ENCODE results near the gene CASD1.

CASD1 gene

DNA sequence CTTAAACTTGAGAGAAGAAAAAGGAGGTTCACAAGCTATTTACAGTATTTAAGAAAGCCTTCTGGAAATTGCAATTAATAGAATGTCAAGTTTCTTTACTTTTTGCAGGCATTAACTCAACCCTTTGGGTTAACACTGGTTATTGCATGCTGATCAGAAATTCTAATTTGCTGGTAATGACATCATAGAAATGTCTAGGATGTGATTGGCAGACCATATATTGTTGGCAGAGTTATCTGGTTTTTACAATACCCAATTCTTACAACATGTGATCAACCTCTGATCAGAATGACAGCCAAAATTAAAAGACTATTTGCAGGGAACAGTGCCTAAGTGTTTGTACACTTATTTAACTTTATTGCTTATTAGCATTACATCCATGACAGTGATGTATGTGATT lies 1.6 kb upstream of the CASD1 start:
- Histone ChIP-seq H3K36me3 (ENCODE audit: control insufficient read depth, insufficient read depth, low read length) (no peaks in the 10 kb centered on the region), H3K27me3 (replicated peaks; ENCODE audit: control insufficient read depth, insufficient read depth, low read length) (no peaks in the 10 kb centered on the region), H3K4me3 (replicated peaks; ENCODE audit: low read depth, low read length) (no peak overlapping the region)
- DNase-seq (ENCODE audit: extremely low read depth, insufficient read length), result no peak
- TF ChIP-seq, protein P1, sequence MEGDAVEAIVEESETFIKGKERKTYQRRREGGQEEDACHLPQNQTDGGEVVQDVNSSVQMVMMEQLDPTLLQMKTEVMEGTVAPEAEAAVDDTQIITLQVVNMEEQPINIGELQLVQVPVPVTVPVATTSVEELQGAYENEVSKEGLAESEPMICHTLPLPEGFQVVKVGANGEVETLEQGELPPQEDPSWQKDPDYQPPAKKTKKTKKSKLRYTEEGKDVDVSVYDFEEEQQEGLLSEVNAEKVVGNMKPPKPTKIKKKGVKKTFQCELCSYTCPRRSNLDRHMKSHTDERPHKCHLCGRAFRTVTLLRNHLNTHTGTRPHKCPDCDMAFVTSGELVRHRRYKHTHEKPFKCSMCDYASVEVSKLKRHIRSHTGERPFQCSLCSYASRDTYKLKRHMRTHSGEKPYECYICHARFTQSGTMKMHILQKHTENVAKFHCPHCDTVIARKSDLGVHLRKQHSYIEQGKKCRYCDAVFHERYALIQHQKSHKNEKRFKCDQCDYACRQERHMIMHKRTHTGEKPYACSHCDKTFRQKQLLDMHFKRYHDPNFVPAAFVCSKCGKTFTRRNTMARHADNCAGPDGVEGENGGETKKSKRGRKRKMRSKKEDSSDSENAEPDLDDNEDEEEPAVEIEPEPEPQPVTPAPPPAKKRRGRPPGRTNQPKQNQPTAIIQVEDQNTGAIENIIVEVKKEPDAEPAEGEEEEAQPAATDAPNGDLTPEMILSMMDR (IDR thresholded peaks at IDR 0.05; ENCODE audit: insufficient read depth, low read length, poor library complexity, severe bottlenecking), result no peak

DNA sequence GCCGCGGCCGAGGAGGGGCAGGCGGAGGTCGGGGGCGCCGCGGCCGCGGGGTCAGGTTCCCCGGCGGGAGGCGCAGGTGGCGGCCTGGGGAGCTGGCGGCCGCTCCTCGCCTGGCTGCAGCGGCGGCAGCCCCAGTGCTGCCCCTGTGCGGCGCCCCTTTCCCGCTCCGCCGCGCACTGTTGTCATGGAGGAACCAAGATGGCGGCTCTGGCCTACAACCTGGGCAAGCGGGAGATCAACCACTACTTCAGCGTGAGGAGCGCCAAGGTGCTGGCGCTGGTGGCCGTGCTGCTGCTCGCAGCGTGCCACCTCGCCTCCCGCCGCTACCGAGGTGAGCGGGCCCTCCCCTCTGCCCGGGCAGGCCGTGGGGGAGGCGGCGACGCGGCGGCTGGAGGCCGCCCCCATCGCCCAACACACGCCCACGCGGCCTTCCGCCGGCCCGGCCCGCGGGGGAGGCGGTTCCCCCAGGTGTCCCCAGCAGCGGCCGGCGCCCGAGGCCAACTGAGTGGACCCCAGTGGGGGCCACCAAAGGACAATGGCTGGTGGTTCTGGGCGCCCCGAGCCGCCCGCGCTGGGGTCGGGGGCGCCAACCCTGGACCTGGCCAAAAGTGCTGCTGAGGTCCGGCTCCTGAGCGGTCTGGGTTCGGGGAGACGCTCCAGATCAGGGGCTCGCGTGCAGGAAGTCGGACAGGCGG lies 425 bp downstream of the CASD1 start:
- peak; percentile 86 for DNase-seq (ENCODE audit: extremely low read depth, insufficient read length)
- TF ChIP-seq, protein P1 (IDR thresholded peaks at IDR 0.05; ENCODE audit: insufficient read depth, low read length, poor library complexity, severe bottlenecking), result peak; percentile 23

DNA sequence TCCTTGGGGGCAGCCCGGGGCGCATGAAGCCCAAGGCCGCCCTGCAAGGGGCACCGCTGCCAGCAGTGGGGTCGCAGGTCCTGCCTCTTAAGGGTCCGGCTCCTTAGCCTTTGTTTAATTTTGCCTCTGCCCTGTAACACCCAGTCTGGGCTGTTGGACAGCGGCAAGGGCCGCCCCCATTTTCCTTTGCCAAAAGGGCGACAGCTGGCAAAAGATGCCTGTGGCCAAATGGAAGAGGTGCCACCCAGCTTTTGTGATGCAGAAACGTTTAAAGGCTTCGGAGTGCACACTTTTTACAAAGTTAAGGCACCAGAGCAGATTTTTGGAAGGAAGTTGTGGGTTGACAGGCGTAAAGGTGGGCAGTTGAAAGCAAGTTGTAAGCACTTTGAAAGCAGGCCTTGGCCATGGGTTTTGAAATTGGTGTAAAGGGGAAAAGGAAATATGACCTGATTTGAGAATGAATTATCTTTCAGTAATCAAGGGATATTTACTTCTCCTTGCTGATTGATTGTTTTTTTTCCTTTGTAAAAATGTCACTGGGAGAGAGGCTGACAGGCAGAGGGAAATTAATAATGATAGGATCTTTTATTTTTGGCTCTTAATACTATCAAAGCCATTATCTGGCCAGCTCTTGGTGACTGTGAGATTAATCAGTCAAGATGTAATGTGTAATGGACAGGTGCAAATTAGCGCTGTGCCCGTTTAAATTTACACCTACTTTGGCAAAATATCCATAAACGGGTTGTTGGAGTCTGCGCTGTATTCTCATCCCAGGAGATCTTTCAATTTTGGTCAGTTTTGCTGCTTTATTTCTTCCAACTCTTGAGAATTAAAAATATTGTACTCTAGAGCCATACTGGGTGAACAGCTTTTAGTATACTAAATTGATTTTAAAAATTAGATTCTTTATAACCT lies 1.2 kb downstream of the CASD1 start:
- DNase-seq (ENCODE audit: extremely low read depth, insufficient read length), result no peak
- H3K4me3 ChIP-seq (replicated peaks; ENCODE audit: low read depth, low read length), result peak overlapping the region; percentile 84
- TF ChIP-seq, protein P1 (IDR thresholded peaks at IDR 0.05; ENCODE audit: insufficient read depth, low read length, poor library complexity, severe bottlenecking), result no peak
- H3K27me3 ChIP-seq (replicated peaks; ENCODE audit: control insufficient read depth, insufficient read depth, low read length), result no peaks in the 10 kb centered on the region
- H3K36me3 ChIP-seq (ENCODE audit: control insufficient read depth, insufficient read depth, low read length), result no peaks in the 10 kb centered on the region

More for the DNA sequence above, 425 bp downstream of the CASD1 start:
- peak overlapping the region; percentile 84 for H3K4me3 ChIP-seq (replicated peaks; ENCODE audit: low read depth, low read length)
- H3K36me3 ChIP-seq (ENCODE audit: control insufficient read depth, insufficient read depth, low read length), result no peaks in the 10 kb centered on the region
- H3K27me3 ChIP-seq (replicated peaks; ENCODE audit: control insufficient read depth, insufficient read depth, low read length), result no peaks in the 10 kb centered on the region

DNA sequence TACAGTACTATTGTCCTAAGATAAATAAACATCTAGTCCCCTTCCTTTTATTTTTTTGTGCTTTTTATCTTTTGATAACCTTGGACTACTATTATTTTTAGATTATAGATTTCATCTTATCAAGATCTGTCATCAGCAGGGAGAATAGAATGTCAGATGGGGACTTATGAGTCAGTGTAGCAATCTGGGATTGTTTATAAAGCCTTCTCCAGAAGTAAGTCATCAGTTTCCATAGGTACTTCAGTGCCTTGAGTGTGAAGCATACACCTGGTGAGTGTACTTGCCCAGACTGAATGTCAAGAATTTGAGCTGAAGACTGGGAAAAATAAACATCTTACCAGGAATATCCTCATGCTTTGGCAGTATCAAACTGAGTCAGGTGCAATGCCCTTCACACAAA lies 2.1 kb downstream of the CASD1 start:
- no peaks in the 10 kb centered on the region for H3K27me3 ChIP-seq (replicated peaks; ENCODE audit: control insufficient read depth, insufficient read depth, low read length)
- TF ChIP-seq, protein P1 (IDR thresholded peaks at IDR 0.05; ENCODE audit: insufficient read depth, low read length, poor library complexity, severe bottlenecking), result no peak
- no peaks in the 10 kb centered on the region for H3K36me3 ChIP-seq (ENCODE audit: control insufficient read depth, insufficient read depth, low read length)
- DNase-seq (ENCODE audit: extremely low read depth, insufficient read length), result no peak
- no peak overlapping the region for H3K4me3 ChIP-seq (replicated peaks; ENCODE audit: low read depth, low read length)

DNA sequence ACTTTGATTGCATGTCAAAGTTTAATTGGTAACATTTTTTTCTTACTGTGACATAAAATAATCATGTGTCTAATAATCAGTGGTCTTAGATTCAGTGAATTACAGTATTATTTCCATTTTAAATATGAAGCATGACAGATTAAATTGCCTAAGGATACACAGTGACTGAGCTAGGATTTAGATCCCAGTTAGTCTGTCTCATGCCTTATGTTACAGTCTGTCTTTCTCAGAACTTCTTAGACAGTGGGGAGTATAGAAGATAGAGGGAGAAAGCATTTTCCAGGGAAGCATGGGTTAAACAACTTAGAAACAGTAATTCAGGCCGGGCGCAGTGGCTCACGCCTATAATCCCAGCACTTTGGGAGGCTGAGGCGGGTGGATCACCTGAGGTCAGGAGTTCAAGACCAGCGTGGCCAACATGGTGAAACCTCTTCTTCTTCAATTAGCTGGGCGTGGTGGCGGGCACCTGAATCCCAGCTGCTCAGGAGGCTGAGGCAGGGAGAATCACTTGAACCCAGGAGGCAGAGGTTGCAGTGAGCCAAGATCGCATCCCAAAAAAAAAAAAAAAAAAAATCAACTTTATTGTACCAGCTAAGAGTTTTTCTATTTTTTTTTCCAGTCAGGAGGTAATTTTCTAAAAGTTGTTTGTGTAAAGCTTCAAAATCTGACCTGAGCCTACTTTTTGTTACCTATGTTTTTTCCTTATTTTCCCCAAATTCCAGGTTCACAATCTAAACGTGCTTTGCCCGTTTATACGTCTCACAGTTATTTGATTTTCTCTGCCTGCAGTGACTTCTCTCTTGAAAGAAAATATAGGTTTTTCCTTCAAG lies 3.3 kb downstream of the CASD1 start:
- Histone ChIP-seq H3K36me3 (ENCODE audit: control insufficient read depth, insufficient read depth, low read length) (no peaks in the 10 kb centered on the region), H3K27me3 (replicated peaks; ENCODE audit: control insufficient read depth, insufficient read depth, low read length) (no peaks in the 10 kb centered on the region), H3K4me3 (replicated peaks; ENCODE audit: low read depth, low read length) (no peak overlapping the region)
- DNase-seq (ENCODE audit: extremely low read depth, insufficient read length), result no peak
- TF ChIP-seq, protein P1 (IDR thresholded peaks at IDR 0.05; ENCODE audit: insufficient read depth, low read length, poor library complexity, severe bottlenecking), result no peak

Data from GM06990 (cell line).